ENCODE results near the gene PRKACG. TPM values are rescaled to one million over a fixed set of nuclear protein-coding genes. Genes with fewer than 3 reads are reported as not detected.

The PRKACG gene
- total RNA-seq, 2 donors from 2014 or later, result not detected

GRCh38 chr9:68978066-68978465 lies 35.8 kb downstream of the PRKACG start:
- ATAC-seq, result no peak
- Histone ChIP-seq H3K36me3 (replicated peaks in 1 of 2; ENCODE audit: insufficient read depth in 1 of 2, low read depth in 2 of 2) (no peaks in the 10 kb centered on the region), H3K27me3 (no peaks in the 10 kb centered on the region), H3K4me1 (peaks cover 54% of the 10 kb centered on the region), H3K4me3 (no peak overlapping the region), H3K27ac (no peak overlapping the region), H3K9me3 (no peaks in the 10 kb centered on the region)
- TF ChIP-seq CTCF (IDR thresholded peaks at IDR 0.05), result no peak
- no peak for TF ChIP-seq POLR2A (IDR thresholded peaks at IDR 0.05)
- 70 to 74% methylated on average over 4 of the region's 4 CpGs for WGBS, 2 donors
- no peak for DNase-seq
- intact Hi-C loops (cut with DNase I), result no loop called here

- no peak for TF ChIP-seq CTCF (IDR thresholded peaks at IDR 0.05)
- TF ChIP-seq POLR2A (IDR thresholded peaks at IDR 0.05), result peak in 1 of 3 donors; percentile 16
- intact Hi-C loops (cut with DNase I), result no loop called here
- DNase-seq, result peak in 1 of 4 donors; percentile 25
- H3K4me1 ChIP-seq, result peaks cover 32% of the 10 kb centered on the region
- H3K4me3 ChIP-seq, result no peak overlapping the region
- H3K27ac ChIP-seq, result peak overlapping the region in 3 of 4 donors; percentile 31 to 55 (median 34)
- H3K9me3 ChIP-seq, result no peaks in the 10 kb centered on the region
- ATAC-seq, result peak; percentile 43
- WGBS, 2 donors, result 59 to 67% methylated on average over 5 of the region's 5 CpGs
- no peaks in the 10 kb centered on the region for H3K27me3 ChIP-seq
- H3K36me3 ChIP-seq (replicated peaks in 1 of 2; ENCODE audit: insufficient read depth in 1 of 2, low read depth in 2 of 2), result no peaks in the 10 kb centered on the region
Observed at GRCh38 chr9:68975365-68976043, 38.4 kb downstream of the PRKACG start.

GRCh38 chr9:68974901-68975300 lies 39.0 kb downstream of the PRKACG start:
- ATAC-seq, result peak; percentile 55
- H3K4me3 ChIP-seq, result no peak overlapping the region
- DNase-seq, result peak in 1 of 4 donors; percentile 29
- H3K4me1 ChIP-seq, result peaks cover 26% of the 10 kb centered on the region
- TF ChIP-seq CTCF (IDR thresholded peaks at IDR 0.05) (no peak), POLR2A (IDR thresholded peaks at IDR 0.05) (no peak)
- H3K27ac ChIP-seq, result peak overlapping the region in 2 of 4 donors; percentile 11 to 34
- no peaks in the 10 kb centered on the region for H3K36me3 ChIP-seq (replicated peaks in 1 of 2; ENCODE audit: insufficient read depth in 1 of 2, low read depth in 2 of 2)
- WGBS, 2 donors, result 77 to 78% methylated on average over 3 of the region's 3 CpGs
- no peaks in the 10 kb centered on the region for H3K9me3 ChIP-seq
- intact Hi-C loops (cut with DNase I), result no loop called here
- no peaks in the 10 kb centered on the region for H3K27me3 ChIP-seq

- no peak for DNase-seq
- intact Hi-C loops (cut with DNase I), result no loop called here
Observed at GRCh38 chr9:68974431-68974830, 39.5 kb downstream of the PRKACG start.

More at GRCh38 chr9:68974431-68974830, 39.5 kb downstream of the PRKACG start:
- ATAC-seq, result no peak
- Histone ChIP-seq H3K27ac (no peak overlapping the region), H3K27me3 (no peaks in the 10 kb centered on the region), H3K9me3 (no peaks in the 10 kb centered on the region), H3K36me3 (replicated peaks in 1 of 2; ENCODE audit: insufficient read depth in 1 of 2, low read depth in 2 of 2) (no peaks in the 10 kb centered on the region), H3K4me3 (no peak overlapping the region), H3K4me1 (peaks cover 21% of the 10 kb centered on the region)
- WGBS, 2 donors, result 76 to 81% methylated on average over 5 of the region's 5 CpGs
- TF ChIP-seq CTCF (IDR thresholded peaks at IDR 0.05), result no peak
- no peak for TF ChIP-seq POLR2A (IDR thresholded peaks at IDR 0.05)
